Articular chondrocyte of knee joint (primary cell): ENCODE data around the gene C12orf42. TPM values are rescaled to one million over a fixed set of nuclear protein-coding genes. Genes with fewer than 3 reads are reported as not detected.

Source experiments
- total RNA-seq: library from RNA; depleted of rRNA; stranded (reverse); fragments of >200 nt; gene quantifications from 2 replicates; pipeline ENCODE4 v1.2.3, GENCODE V29; 2012

C12orf42 gene
- total RNA-seq, result not detected in 2 replicates

DNA sequence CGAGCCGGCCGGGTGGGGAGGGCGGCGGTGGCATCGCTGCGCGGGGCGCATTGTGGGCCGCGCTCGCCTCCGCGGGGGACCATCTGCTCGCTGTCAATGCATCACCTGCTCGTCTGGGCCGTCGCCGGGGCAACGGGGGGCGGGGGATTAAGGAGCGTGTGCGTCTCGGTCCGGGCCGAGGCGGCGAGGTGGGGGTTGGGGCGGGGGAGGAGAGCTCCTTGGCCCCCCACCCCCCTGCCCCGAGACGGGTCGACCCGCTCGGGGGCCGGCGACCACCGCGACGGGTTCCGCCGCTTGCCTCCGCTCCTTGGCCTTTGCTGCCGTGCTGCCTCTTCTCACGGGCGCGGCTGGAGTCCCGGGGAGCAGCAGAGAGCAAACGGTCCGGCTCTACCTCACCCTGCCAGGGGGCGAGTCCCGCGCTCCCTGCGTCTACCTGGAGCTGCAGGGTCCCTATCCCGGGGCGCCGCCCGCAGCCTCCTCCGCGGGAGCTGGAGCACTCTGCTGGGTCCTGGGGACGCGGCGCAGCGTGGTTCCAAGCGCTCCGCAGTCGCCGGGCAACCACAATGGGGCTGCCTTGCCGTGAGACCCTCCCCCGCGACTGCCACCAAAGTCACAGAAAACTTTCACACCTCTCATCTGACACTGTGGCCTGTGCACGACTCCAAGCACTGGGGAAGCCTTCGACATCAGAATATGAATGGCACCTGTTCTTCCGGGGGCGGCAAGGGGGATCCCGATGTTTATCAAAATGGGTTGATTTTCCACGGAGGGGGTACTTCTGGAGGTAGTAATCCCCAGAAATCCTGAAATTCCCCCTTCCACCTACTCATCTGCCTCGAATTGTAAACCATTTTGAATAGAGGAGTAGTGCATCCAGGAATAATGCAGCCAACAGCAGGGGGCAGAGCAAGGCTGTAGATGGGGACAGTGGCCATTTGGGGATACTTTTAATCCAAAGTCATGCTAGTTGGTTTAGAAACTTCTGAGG, at the start of gene C12orf42:
TSS of gene C12orf42 (minus strand) at position 500 of the 988 bp plus-strand sequence. CDS start 17,542 bp downstream, outside the sequence.

Other genes with a start within 250 kb of the C12orf42 start
- not detected in 2 replicates for gene STAB2, start 91.3 kb upstream of the C12orf42 start, total RNA-seq